ENCODE data around the gene SLC2A9.
A peak's percentile ranks its signal among the peaks of the same experiment; 100 is the strongest.
"Not testable (repeated sequence)": the region's sequence is repeated elsewhere in the genome, so short reads cannot be mapped to it uniquely, and the experiment has no call there.

SLC2A9 gene

DNA sequence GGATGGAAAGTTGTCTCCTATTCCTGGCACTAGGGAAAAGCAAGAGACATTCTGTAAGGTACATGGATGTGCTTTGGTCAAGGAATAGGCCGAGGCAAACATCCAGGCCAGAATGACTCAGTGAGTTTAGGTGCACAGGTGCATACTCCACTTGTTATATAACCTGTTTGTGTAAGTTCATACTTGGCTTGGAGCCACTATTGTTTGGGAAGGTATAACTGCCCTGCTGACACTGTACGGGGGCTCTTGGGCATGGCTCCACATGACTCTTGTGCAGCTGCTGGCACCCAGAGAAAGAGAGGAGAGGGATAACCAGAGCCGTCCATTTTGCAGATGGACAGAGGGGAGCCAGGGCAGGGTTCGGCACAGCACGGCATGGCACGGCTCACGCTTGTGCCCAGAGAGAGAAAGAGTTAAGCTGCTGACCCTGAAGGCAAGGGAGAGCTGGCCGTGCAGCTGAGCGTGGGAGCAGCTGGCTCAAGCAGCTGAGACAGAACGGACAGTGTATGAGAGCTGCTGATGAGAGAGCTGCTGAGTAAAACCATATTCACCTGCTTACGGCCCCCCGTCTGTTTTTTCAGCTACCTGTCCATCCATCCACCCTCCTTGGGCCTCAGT lies 98.0 kb downstream of the SLC2A9 start:
- DNase-seq, result no peak

DNA sequence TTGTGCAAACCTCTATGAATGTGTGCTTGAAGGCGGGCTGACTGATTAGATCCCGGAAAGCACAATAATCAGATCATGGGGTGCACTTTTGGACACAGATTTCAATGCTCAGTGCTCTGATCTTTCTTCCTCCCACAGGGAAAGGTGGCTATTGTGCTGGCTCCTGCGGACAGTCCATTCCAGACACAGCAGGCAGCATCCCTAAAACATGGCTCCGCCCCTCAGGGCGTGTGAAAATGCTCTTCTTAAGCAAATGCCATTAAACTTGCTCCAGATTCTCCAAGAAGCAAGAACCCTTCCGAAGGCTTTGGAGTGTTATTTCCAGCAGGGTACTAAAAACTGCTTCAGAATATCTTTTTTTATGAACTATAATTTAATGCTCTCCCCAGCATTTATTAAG lies 100.0 kb downstream of the SLC2A9 start:
- DNase-seq, result no peak

DNA sequence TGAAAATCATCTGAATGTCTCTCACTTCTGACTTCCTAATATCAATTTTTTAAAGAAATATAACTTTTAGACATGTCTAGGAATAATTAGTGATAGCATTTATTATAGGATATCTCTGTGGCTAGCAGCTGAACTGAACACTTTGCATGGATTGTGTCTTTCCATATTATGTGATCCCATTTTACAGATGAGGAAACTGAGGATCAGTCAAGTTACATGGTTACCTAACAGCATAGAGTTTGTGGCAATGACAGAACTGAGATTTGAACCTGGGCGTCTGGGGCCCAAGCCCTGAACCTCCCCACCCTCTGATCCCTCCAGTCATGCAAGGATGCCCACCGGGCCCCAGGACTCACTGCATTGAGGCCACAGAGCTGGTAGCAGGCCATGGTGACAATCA lies 101.3 kb downstream of the SLC2A9 start:
- no peak for DNase-seq

DNA sequence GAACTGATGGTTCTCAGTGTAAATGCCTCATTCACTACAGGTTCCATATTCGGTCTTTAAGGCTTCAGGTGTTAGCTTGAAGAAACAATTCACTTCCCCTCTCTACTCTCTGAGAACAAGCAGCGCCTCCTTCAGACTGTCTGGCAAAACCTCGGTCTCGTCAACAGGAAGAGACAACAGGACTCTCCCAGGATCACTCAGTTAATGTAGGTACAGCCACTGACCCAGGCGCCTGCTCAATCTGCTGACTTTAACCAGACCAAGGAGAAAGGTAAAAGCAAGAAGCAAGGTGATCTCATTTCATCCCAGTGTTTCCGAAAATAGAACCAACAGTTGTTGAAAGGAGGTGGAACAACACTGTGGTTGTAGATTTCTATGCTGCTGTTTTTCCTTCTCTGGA lies 102.2 kb downstream of the SLC2A9 start:
- DNase-seq, result no peak

DNA sequence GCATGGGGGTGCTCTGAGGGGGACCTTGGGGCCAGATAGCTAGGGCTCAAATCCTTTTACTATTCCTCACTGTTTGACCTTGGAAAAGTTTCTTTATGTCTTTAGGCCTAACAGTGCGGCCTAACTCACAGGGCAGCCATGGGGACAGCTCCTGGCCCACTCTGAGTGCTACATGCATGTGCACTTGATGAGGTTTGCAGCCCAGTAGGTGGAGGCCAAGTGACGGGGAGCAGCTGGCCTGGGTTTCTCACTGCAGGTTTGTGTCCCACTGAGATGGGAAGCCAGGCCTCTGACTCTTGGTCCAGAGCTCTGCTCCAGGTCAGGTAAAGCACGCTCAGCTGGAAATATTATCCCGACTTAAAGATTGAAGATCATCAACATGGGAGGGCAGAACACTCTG lies 102.8 kb downstream of the SLC2A9 start:
- DNase-seq, result no peak

DNA sequence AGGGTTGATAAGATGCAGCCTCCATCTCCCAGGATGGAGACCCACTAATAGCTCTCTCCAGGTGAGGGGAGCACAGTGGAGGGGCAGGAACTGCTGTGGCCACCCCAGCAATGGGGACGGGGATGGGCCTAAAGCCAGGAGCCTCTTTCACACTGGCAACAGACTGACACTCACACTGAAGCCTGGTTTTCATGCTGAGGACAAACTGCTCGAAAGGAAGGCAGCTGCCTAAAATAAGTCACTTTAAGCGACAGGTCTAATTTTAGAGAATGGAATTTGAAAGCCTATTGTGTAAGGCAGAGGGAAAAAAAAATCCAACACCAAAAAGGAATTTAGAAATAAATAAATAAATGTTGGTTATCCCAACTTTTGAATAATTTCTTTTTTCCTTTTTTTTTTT lies 104.4 kb downstream of the SLC2A9 start:
- DNase-seq, result no peak

DNA sequence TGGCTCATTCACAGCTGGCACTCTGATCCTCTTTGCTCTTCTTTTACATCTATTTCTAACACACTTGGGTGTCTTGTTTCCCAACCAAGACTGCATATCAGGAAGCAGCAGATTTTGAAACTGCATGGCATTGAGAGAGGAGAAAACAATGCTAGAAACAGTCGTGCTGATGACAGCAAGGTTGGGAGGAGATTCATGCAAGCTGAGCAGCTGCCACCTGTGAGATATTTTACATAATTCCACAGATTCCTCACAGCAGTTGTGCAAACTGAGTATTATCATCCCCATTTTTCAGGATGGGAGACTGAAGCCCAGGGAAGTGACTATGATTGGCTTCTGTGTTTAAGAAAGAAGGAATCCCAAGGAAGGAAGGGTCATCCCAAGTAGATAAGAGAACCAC lies 105.0 kb downstream of the SLC2A9 start:
- DNase-seq, result no peak

DNA sequence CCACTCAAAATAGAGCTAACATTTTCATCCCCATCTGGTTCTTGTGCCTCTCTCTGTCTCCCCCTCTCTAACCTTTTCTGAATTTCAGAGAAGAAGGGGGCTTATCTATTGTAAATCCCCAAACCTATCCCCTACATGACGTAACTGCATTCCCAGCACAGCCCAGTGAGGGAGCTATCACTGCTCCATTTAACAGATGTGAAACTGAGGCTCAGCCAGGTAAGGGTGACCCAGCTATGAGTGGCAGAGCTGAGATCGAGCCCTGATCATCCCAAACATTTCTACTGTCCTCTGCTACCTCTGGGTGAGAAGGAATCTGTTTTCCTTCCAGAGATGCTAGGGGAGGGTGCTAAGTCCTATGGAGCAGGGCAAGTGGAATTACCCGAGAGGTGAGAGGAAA lies 107.5 kb downstream of the SLC2A9 start:
- DNase-seq, result no peak

DNA sequence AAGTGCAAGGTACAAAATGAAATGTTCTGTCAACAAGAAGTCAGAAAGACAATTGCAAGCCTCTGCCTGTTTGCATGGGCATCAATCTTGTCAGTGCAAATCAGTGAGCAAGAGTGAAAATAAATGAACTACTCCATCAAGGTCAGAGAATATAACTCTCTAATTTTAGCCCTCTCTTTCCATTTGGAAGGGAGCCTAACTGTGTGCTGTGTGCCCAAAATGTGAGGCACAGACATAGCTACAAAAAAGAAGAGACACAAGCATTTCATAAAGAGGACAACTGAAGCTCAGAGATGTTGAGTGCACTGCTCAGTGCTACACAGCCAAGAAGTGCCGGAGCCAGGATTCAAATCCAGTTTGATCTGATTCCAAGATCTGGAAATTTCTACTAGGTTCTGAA lies 114.3 kb downstream of the SLC2A9 start:
- DNase-seq, result no peak

DNA sequence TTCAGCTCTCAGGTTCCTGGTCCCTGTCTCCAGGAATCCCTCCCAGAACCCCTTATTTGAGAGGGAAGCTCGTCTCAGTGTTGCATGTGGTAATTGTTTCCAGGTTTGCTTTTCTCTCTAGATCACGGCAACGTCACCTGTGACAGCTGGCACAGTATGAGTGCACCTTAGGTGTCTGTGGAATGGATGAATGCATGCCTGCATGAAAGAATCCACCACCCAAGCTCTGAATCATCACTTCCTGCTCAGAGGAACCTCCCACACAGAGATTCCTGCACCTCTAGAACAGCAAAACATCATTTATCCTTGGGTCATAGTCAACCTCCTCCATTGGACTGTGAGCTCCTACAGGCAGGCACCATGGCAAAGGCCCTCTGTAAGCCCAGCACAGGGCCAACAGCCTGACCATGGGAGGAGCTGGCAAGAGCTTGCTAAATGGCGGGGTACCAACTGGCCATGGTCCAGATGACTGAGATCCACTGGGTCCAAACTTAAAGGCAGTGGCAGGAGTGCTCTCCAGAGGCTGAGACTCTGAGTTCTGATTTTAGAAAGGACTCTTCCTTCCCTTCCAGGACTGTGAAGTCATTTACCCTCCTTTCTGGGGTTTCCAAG lies 116.2 kb downstream of the SLC2A9 start:
- DNase-seq, result no peak

DNA sequence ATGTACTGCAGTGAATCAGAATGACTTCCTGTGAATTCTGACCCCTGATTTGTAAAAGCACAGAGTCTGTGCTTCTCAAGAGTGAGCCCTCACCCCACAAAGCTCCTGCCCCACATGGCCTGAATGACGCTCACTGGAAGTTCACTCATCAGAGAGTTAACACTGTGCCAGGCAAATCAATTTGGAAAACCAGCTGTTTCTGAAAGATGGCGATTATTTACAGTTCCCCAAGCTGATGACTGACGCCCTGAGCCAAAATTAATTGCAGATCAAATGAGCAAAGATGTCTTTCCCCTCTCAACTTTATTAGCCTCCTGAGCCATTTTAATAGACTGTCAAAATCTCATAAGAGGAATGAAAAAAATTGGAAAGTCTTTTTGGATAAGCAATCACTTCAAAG lies 118.0 kb downstream of the SLC2A9 start:
- DNase-seq, result no peak

DNA sequence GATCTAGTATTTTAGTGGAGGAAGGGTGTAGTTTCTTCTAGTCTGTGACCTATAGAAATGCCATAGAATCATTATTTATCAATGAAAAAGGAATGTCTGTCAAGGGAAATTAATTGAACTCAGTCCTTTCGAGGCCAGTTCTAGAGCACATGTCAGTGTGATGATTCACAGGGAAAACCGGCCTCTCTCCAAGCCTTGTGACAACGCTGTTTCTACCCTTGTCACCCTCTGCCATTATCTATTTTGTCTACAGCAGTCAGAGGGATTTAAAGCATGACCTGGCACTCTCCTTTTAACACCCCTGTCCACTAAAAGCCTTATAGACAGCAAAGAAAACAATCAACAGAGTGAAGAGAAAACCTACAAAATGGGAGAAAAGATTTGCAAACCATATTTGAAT lies 120.0 kb downstream of the SLC2A9 start:
- no peak for DNase-seq

DNA sequence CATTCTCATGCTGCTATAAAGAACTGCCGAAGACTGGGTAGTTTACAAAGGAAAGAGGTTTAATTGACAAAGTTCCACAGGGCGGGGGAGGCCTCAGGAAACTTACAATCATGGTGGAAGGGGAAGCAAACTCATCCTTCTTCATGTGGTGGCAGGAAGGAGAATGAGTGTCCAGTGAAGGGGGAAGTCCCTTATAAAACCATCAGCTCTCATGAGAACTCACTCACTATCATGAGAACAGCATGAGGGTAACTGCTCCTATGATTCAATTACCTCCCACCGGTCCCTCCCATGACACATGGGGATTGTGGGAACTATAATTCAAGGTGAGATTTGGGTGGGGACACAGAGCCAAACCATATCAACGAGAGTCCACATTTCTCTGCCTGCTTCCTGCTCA lies 120.7 kb downstream of the SLC2A9 start:
- DNase-seq, result not testable (repeated sequence)

DNA sequence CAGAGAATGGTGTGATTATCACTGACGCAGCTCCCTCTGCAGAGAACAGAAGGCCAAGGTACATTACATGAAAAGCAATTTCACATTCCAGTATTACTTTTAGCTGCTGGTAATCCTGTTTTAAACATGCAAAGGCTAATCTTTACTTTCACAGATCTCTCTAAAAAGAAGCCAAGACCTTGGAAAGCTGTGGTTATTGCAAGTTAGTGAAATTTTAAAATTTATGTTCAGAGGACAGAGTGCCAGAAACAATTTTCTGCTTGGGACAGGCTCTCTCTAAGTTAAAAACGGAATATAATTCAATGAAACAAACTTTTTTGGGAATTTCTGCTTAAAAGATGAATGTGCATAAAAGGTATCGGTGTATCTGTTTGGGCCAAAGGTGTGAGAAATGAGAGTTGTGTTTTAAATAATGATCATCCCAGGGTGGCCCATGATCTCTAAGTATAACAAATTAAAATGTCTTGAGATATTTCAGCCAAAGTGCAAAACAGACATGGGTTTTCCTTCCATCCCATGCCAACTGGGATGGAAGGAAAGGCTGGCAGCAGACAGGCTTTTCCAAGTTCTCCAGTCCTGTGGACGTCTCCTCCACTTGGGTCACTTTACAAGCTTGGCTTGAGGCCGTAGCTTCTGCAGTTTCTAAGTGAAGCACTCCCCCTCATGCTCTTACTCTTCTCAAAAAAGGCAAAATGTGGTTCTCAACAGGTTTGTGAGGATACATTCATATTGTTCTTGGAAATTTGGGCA lies 121.8 kb downstream of the SLC2A9 start:
- no peak for DNase-seq

DNA sequence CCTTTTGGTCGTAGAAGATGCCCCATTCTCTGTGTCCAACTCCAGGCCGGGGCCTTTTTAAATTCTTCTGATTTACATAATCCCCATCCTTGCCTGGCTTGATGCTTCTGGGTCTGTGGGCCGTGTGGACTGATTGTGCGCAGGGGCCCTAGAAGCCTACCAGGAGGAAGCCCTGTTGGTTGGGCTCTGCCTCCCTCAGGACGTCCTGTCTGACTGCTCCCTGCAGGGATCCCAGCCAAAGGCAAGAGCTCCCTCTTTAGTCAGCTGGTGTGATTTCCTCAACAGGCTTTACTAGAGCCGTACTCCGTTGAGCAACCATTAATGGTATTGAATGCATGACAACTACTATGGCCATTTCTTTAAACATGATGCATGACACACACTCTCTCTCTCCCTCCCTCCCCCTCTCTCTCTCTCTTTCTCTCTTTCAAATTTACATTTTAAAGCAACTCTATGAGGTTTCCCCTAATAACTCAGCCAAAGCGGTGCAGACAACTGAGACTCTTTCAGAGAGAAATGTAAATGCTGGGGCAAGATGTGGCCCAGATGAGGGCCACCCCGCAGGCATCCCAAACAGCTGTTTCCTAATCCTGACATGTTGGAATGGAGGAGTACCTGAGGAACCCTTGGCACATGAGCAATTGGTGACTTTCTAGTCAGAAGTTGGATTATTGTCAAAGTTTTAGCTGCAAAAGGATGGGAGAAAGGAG lies 122.5 kb downstream of the SLC2A9 start:
- peak; percentile 54 for DNase-seq

DNA sequence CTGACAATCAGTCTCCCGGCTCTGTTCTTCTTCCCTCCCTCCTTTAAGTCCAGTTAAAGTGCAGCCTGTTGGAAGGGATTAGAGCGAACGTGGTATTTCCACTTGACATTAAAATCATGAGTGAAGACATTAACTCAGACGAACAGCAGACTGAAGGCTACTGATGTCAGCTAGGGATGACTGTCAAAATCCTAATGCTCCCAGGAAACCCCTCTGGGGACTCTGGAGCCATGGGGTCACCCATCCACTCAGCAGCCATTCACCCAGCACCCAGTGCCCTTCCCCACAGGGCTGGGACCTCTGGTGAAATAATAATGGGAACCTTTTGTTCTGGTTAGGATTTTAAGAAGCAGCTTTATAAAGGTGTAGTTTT lies 126.0 kb downstream of the SLC2A9 start:
- no peak for DNase-seq

DNA sequence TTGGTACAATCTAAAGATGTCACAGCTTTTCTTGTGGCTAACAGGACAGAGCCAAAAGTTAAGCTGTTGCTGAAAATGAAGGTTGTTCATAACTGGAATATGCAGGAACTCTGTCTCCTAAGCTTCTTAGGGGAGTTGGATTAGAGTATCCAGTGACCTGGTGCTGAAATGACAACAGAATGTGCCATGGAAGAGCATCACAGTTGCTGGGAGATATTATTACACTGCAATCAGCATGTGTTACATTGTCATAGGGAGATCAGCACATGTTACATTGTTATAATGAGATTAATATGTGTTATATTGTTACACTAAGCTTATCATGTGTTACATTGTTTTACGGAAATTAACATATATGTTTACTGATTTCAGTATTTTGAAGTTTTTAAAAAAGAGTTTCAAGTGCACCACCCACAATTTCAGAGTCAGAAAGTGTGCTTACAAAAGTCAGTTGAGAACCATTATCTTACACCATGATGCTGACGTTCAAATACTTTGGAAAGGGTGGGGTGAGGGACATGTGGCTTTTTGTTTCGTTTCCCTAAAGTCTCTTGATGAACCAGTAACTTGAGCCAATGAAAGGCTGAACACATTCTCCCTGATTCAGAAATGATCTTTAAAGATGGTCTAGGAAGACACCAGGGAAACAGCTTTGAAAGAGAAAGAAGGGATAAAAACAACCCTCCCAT lies 126.5 kb downstream of the SLC2A9 start:
- no peak for DNase-seq

DNA sequence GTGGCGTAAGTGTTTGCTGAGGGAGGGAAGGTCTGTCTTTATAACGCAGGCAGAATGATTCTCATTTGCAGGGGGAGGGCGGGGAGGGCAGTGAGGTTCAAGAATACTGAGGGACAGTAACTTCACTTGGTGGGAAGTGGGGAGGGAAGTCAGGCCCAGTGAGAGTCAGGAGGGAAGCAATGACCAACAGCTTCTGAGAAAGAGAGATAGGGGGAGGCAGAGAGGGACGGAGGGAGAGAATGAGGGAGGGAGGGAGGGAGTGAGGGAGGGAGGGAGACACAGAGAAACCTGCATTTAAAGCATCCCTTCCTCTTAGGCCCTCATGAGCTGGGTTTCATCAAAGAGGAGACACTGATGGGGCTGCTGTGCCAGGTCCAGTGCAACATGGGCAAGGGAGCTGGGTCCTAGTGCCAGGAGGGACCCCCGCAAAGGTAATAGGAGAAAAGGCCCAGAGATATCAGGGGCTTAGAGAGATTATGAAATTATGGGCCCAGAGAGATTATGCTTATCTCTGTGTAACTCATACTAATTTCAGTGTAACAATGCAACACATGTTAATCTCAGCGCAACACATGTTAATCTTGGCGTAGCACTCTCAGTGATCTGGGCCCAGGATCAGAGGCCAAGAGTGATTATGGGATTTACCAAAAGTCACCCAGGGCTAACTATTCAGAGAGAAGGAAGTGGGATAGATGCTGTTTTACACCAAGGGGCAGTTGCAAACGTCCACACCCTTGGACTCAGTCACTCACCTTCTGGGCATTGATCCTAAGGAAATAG lies 127.8 kb downstream of the SLC2A9 start:
- peak; percentile 65 for DNase-seq

DNA sequence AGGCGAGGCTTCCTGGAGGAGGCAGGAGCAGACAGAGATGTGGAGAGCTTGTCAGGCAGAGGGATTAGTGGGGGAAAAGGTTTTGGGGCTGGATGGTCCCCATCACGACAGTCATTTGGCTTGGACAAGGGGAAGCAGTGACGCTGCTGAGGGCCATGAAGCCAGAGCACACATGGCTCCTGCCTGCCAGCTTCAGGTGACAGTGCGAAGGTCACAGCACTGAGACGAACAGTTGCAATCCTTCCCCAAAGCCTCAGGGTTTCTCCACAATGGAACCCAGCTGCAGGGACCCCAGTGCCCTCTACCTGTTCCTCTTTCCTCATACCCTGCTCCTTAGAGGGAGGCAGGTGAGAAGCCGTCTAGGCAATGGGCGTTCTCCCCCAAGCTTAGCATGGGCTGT lies 129.6 kb downstream of the SLC2A9 start:
- no peak for DNase-seq

DNA sequence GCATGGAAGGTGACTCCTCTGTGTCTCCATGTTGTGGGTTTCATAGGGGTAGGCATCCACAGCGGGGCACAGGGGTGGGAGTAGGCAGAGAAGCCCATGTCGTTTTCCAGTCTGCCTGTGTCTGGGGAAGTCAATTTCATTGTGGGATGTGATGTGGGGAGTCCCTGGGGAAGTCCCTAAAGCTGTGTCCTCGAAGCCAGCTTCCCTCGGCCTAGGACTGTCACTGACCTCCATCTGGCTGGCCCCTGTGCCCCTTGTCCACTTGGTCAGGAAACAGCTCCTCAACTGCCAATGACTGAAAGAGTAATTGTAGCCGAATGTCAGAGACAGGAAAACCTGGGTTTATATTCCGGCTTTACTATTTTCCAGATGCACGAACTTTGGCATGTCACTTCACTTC lies 130.2 kb downstream of the SLC2A9 start:
- no peak for DNase-seq

DNA sequence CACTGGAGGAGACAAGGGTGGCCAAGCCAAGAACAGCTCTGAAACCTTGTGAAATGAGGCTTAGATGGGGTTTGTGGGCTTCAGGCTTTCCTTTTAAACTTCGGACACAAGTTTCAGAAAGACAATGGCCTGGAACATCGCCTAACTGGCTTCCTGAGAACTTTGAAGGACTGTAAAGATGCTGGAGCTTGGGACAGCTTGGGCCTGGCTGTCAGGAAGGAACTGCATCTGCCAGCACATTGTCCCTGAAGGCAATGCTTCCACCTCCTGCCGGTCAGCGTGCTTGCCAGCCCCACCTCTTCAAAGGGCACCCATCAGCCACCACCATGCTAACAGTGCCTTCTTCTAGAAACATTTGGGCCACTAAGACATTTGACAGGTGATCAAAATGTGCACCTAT lies 132.0 kb downstream of the SLC2A9 start:
- no peak for DNase-seq

DNA sequence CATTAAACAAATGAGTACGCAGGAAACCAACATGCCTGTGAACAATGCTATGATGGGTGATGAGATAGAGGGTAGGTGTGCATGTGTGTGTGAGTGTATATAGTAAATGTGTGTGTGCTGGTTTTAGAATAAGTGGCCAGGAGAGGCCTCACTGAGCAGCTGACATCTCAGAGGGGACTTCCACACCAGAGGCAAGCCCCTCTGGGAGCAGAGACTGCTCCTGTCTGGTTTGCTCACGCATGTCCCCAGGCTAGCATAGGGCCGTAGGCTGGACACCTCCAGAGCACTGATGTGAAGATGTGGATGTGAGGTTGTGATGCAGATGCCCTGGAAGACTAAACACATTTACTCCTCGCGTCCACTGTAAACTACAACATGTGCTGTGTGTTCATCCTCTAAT lies 135.3 kb downstream of the SLC2A9 start:
- DNase-seq, result no peak

All from hematopoietic multipotent progenitor cell treated with erythropoietin and hydrocortisone succinate and interleukin-3 and kit ligand, for 4 days (in vitro differentiated cells).